HUES48 (cell line): Measurements from ENCODE around the gene MEI4.

ENCODE experiments used
- H3K27ac ChIP-seq: one replicate; pipeline ENCODE4 v1.7.0; 2013; ENCODE audit warnings: low read depth, low read length, inconsistent platforms
- H3K27me3 ChIP-seq: 2 replicates; pipeline ENCODE4 v1.6.1; 2013; ENCODE audit warnings: mild to moderate bottlenecking, low read length; ENCODE audit not compliant: control insufficient read depth, insufficient read depth
- H3K36me3 ChIP-seq: 2 replicates; pipeline ENCODE4 v1.6.1; 2013; ENCODE audit warnings: low read length; ENCODE audit not compliant: control insufficient read depth, insufficient read depth
- H3K4me1 ChIP-seq: 2 replicates; pipeline ENCODE4 v1.6.1; 2013; ENCODE audit warnings: mild to moderate bottlenecking, low read length; ENCODE audit not compliant: control insufficient read depth, insufficient read depth
- H3K4me3 ChIP-seq: 2 replicates; pipeline ENCODE4 v1.5.1; 2013; ENCODE audit warnings: mild to moderate bottlenecking, low read depth, low read length
- H3K9ac ChIP-seq: 2 replicates; pipeline ENCODE4 v1.6.1; 2013; ENCODE audit warnings: mild to moderate bottlenecking, low read depth, low read length, moderate library complexity
- H3K9me3 ChIP-seq: 2 replicates; pipeline ENCODE4 v1.6.1; 2013; ENCODE audit warnings: low read length; ENCODE audit not compliant: control insufficient read depth, insufficient read depth

Gene MEI4, protein sequence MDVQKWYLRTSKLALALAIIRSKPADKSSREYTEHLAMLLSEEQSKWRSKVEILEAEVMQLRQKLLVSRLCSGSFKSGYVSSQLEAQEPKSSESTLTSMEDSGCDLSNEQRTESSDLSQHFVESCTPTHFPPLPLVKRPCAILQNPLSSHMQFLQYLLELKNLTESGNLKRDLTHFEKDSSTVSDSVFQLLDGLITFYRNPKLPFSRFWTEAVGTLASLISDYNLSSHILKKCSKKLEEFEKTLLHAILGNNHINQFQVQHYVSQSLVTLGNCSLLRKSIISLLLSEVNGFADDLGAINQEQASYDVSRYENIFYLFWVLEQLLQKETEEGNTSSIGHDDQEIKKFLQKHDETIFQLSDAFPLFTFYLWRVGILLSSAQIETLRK

DNA sequence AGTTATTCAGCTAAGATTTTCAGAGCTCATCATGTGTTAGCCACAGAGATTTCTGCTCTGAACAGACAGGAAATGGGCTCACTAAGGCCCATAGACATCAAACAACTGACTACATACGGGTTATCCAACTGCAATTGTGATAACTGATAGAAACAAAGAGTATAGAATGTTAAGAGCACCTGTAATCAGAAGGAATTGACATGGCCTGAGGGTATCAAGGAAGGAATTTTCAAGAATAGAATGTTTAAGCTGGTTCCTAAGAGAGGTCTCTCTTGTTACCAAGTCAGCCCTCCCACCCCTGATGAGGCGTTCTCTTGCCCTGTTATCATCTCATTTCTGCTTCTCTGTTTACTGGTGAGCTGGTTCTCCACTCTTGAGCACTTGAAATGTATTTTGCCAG lies at the start of gene MEI4:
Gene MEI4 (plus strand): TSS at position 301 of the 400 bp plus-strand sequence. CDS start 37,633 bp downstream, outside the sequence.
- Histone ChIP-seq H3K27me3 (no peaks in the 10 kb centered on the region), H3K4me1 (peaks cover 4% of the 10 kb centered on the region; the same call in 1 of the 2 replicates), H3K9ac (no peak within 1 kb of the TSS), H3K27ac (no peak within 1 kb of the TSS), H3K4me3 (no peak within 1 kb of the TSS), H3K9me3 (no peaks in the 10 kb centered on the region), H3K36me3 (no peaks in the 10 kb centered on the region)

DNA sequence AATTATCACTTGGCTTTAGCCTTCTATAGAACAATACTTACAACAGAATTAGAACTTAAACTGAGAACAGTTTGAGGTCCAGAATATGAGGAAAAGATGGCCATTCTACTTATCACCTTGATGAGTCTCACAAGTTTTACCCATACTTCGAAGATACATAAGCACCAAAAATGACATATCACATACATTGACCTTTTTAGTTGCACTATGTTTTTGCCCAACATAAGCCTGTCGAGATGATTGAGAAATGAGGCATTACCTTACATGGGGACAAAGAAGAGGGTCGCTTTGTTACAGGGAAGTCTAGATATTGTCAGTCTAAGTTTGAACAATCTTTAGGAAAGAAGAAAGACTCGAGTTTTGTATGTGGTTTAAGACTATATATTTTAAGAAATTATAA lies 48.4 kb upstream of the MEI4 start:
- Histone ChIP-seq H3K9ac (no peak overlapping the region), H3K4me1 (no peaks in the 10 kb centered on the region), H3K27ac (no peak overlapping the region), H3K27me3 (no peaks in the 10 kb centered on the region), H3K9me3 (no peaks in the 10 kb centered on the region), H3K4me3 (no peak overlapping the region), H3K36me3 (no peaks in the 10 kb centered on the region)

DNA sequence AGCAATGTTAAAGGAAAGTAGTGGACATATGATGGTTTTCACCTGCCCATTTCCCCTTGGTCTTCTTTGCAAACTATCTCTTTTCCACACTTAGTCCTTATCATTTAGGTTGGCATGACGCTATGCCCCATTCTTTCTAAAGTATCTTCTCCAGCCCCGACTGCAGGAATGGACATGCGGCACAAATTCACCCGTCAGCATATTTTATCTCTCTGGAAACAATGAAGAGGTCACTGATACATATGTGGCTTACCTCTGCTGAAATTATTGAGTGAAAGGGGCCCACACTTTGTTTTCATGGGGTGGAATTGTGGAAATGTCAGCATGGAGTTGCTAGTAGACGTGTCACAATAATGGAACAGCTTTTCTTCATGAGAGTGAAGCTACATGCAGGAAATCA lies 45.8 kb upstream of the MEI4 start:
- H3K9ac ChIP-seq = no peak overlapping the region
- H3K27me3 ChIP-seq = no peaks in the 10 kb centered on the region
- no peaks in the 10 kb centered on the region for H3K4me1 ChIP-seq
- no peaks in the 10 kb centered on the region for H3K36me3 ChIP-seq
- no peak overlapping the region for H3K27ac ChIP-seq
- no peaks in the 10 kb centered on the region for H3K9me3 ChIP-seq
- no peak overlapping the region for H3K4me3 ChIP-seq

DNA sequence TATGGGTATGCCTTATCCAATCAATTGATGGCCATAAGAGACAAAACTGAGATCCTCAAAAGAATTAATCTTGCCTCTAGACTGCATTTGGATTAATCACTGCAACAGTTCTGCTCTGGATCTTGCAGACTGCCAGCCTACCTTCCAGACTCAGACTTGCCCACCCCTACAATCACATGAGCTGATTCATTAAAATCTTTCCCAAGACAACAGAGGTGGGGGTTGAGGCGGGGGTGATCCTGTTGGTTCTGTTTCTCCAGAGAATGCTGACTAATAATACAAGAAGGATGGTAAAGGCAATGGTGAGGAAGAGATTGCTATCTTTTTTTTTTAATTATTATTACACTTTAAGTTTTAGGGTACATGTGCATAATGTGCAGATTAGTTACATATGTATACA lies 43.7 kb upstream of the MEI4 start:
- Histone ChIP-seq H3K27ac (no peak overlapping the region), H3K27me3 (no peaks in the 10 kb centered on the region), H3K4me3 (no peak overlapping the region), H3K36me3 (no peaks in the 10 kb centered on the region), H3K9me3 (no peaks in the 10 kb centered on the region), H3K4me1 (no peaks in the 10 kb centered on the region), H3K9ac (no peak overlapping the region)

DNA sequence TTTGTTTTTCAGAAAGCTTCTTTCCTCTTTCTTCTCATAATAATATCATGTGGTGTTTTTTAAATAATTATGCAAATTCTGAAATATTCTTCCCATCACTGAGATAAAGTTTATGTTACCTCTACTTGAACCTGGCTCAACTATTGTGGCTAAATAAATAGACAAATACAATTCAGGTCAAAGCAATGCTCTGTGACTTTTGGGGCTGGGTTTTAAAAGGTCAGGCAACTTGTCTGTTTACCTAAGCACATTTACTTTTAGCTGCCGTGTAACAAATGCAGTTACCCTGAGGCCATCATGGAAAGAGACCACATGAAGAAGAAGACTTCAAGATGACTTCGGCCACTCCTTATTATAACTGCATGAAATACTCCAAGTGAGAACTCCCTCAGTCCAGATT lies 33.7 kb upstream of the MEI4 start:
- Histone ChIP-seq H3K4me1 (no peaks in the 10 kb centered on the region), H3K4me3 (no peak overlapping the region), H3K36me3 (no peaks in the 10 kb centered on the region), H3K27ac (no peak overlapping the region), H3K9me3 (no peaks in the 10 kb centered on the region), H3K9ac (no peak overlapping the region), H3K27me3 (no peaks in the 10 kb centered on the region)

DNA sequence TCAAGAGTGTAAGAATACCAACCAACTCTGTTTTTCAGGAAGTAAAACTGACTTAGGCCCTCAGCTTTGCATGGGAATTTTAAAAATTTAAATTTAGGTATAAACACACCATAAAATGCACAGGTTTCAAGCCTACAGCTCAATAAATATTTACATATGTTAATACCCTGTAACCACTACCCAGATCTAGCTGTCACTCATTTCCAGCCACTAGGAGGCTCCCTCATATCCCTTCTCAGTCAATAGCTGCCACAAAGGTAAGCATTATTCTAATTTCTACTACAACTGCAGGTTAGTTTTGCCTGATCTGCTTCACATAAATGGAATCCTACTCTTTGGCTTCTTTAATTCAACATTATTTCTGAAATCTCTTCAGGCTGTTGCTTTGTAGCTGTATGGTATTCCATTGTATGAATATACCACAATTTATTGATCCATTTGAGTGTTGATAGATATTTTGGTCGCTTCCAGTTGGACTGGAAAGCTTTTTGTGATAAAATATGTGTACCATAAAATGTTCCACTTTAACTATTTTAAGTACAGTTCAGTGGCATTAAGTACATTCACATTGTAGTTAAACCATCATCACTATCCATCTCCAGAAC lies 32.5 kb upstream of the MEI4 start:
- Histone ChIP-seq H3K27ac (no peak overlapping the region), H3K27me3 (no peaks in the 10 kb centered on the region), H3K4me3 (no peak overlapping the region), H3K4me1 (no peaks in the 10 kb centered on the region), H3K36me3 (no peaks in the 10 kb centered on the region), H3K9me3 (no peaks in the 10 kb centered on the region), H3K9ac (no peak overlapping the region)

DNA sequence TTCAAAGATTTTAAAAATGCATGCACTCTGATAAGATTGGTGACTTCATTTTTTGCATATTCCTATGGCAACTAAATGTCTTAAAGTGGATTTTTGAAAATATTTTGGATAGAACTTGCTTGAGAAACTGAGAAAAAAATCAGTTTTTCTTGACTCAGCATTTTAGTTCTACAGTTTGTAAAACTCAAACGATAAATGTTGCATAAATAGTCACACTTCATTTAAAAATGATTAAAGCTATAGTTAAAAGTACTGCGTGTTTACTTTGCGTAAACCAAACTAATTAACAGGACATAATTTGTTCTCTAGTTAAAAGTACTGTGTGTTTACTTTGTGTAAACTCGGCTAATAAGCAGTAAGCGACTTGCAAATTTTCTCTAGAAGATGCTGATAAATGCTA lies 28.3 kb upstream of the MEI4 start:
- H3K9ac ChIP-seq = no peak overlapping the region
- H3K27me3 ChIP-seq = no peaks in the 10 kb centered on the region
- H3K9me3 ChIP-seq = no peaks in the 10 kb centered on the region
- H3K4me1 ChIP-seq = no peaks in the 10 kb centered on the region
- no peak overlapping the region for H3K4me3 ChIP-seq
- no peak overlapping the region for H3K27ac ChIP-seq
- H3K36me3 ChIP-seq = no peaks in the 10 kb centered on the region

DNA sequence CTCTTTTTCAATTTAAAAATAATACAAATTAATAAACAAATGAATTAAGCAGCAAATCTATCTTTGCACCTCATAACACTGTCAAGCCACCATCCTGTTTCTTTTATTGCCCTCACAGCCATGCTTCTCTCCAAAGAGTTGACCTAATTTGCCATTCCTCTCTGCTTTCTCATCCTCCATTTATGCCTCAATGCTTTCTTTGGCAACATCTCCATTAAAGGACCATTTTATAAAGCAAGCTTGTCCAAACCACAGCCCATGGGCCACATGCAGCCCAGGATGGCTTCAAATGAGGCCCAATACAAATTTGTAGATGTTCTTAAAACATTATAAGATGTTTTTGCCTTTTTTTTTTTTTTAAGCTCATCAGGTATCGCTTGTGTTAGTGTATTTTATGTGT lies 26.4 kb upstream of the MEI4 start:
- no peaks in the 10 kb centered on the region for H3K36me3 ChIP-seq
- no peaks in the 10 kb centered on the region for H3K4me1 ChIP-seq
- H3K27me3 ChIP-seq = no peaks in the 10 kb centered on the region
- no peak overlapping the region for H3K9ac ChIP-seq
- no peaks in the 10 kb centered on the region for H3K9me3 ChIP-seq
- H3K27ac ChIP-seq = no peak overlapping the region
- H3K4me3 ChIP-seq = no peak overlapping the region

DNA sequence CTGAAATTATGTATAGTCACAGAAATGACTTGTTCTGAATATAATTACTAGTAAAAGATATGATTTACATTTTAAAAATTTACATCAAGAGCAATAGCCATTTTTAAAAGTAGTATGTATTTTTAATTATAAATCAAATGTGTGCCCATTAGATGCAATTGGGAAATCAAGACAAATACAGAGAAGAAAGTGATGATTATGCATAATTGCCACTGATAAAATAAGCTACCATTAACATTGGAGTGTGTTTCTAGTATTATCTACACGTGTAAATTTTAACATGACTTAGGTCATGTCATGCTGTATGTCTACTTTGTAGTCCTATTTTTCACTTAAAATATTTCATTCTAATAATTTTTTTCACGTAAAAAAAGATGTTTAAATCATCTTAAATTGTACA lies 22.8 kb upstream of the MEI4 start:
- H3K4me1 ChIP-seq = no peaks in the 10 kb centered on the region
- no peak overlapping the region for H3K4me3 ChIP-seq
- H3K9ac ChIP-seq = no peak overlapping the region
- no peaks in the 10 kb centered on the region for H3K9me3 ChIP-seq
- H3K36me3 ChIP-seq = no peaks in the 10 kb centered on the region
- H3K27ac ChIP-seq = no peak overlapping the region
- no peaks in the 10 kb centered on the region for H3K27me3 ChIP-seq

DNA sequence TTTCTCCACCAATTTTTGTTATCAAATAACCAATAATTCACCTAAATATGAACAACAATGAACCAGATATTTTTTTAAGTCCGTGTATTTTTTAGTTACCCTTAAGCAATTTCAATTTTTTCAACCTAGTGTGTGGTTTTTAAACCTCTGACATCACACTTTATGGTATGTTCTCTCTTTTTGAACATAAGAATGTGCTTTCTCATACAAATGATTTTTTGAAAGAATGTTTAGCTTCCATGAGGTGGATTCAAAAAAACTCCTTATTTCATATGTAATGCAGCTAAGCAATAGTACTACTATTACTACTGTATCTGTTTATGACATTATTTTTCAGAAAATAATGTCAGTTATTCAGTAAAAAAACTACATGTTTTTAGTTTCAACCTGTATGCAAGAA lies 19.4 kb upstream of the MEI4 start:
- Histone ChIP-seq H3K4me1 (no peaks in the 10 kb centered on the region), H3K36me3 (no peaks in the 10 kb centered on the region), H3K4me3 (no peak overlapping the region), H3K27me3 (no peaks in the 10 kb centered on the region), H3K27ac (no peak overlapping the region), H3K9ac (no peak overlapping the region), H3K9me3 (no peaks in the 10 kb centered on the region)

DNA sequence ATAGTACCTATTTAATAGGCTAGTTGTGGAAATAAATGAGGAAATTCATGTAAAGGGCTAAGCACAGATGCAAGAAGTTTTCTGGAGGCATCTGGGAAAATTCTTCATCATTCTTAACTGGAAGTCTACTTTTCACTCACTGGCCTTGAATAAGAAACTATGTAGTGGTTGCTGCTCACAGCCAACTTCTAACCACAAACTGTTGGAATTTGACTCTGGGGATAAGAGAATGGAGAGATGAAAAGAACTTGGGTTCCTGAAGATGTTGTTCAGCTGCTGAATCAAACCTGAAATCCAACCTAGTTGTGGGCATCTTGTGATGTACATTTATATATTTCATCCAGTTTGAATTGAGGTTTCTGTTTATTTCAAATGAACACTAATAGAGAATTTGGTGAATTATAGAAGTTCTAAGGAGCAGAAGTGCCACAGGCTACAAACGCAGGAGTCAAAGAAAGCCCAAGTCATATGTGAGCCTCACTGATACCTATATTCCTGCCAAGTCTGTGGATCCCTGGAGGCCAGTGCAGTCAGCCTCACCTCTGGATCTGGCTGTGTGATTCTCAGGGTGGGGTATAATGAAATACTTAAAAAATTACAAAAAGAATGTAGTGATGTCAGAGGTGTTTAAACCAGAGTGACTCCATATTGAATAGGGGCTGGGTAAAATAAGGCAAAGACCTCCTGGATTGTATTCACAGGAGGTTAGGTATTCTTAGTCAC lies 18.7 kb upstream of the MEI4 start:
- Histone ChIP-seq H3K27ac (no peak overlapping the region), H3K9me3 (no peaks in the 10 kb centered on the region), H3K4me1 (no peaks in the 10 kb centered on the region), H3K9ac (no peak overlapping the region), H3K27me3 (no peaks in the 10 kb centered on the region), H3K4me3 (no peak overlapping the region), H3K36me3 (no peaks in the 10 kb centered on the region)
